Renal cortical epithelial cell (primary cell): ENCODE measurements around the gene ZNF784. TPM values are rescaled to one million over a fixed set of nuclear protein-coding genes. Genes with fewer than 3 reads are reported as not detected.

ENCODE experiments used
- DNase-seq: peaks from one replicate; pipeline ENCODE4 v3.0.0-alpha.2; 2011; ENCODE audit warnings: low read depth
- total RNA-seq: library from RNA; depleted of rRNA; stranded (reverse); fragments of >200 nt; gene quantifications from 2 replicates; pipeline ENCODE4 v1.2.3, GENCODE V29; 2014

ZNF784 gene
- total RNA-seq, 1 donor from 2014 or later, result 7.0 TPM

DNA sequence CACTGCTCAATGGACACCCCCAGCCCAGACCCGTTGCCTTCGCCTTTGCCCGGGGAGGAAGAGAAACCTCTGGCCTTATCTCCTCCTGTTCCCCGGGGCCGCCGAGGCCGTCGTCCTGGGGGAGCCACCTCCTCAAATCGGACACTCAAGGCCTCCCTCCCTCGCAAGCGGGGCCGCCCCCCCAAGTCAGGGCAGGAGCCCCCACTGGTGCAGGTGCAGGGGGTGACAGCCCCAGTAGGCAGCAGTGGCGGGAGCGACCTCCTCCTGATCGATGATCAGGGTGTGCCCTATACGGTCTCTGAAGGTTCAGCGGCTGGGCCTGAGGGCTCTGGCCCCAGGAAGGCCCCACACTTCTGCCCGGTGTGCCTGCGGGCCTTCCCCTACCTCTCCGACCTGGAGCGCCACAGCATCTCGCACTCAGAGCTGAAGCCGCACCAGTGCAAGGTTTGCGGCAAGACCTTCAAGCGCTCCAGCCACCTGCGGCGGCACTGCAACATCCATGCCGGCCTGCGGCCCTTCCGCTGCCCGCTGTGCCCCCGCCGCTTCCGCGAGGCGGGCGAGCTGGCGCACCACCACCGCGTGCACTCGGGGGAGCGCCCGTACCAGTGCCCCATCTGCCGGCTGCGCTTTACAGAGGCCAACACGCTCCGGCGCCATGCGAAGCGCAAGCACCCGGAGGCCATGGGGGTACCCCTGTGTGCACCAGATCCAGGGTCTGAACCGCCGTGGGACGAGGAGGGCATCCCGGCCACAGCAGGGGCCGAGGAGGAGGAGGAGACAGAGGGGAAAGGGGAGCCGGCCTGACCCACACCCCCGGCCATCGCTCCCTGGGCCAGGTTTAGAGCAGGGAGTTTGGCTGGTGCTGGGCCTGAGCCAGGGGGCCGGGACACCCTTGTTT, 22.0 kb downstream of the ZNF784 start:
- no peak for DNase-seq

DNA sequence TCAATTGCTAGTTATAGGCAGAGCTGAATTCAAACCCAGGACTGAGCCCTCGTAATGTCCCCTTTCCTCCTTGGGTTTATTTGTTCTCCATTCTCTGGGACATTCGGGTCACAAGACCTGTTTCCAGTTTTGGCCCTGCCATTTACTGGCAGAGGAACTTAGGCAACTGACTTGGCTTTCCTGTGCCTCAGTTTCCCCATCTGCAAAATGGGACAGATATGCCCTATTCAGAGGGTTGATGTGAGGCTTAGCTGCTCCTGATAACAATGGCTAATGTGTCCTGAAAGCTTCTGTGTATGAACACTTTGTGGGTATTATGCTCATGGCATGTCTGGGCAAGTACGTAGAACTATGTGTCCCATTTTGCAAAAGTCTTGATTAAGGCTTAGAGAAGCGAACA, 23.3 kb downstream of the ZNF784 start:
- no peak for DNase-seq

DNA sequence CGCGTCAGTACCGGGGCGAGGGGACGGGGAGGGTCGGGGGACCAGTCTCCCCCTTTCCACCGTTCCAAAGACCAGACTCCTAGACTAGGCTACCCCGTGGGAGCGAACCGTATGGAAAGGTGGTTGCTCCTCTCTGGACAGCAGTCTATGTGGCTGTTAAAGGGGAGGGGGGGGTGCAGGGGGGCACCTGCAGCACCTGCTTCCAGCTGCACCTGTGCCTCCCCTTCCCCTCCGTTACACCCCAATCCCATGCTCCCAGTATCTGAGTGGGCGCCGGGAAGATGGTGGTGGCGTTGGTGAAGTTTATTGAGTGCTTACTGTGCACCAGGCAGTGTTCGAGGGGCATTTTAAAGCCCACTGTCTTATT, 23.7 kb downstream of the ZNF784 start:
- no peak for DNase-seq

DNA sequence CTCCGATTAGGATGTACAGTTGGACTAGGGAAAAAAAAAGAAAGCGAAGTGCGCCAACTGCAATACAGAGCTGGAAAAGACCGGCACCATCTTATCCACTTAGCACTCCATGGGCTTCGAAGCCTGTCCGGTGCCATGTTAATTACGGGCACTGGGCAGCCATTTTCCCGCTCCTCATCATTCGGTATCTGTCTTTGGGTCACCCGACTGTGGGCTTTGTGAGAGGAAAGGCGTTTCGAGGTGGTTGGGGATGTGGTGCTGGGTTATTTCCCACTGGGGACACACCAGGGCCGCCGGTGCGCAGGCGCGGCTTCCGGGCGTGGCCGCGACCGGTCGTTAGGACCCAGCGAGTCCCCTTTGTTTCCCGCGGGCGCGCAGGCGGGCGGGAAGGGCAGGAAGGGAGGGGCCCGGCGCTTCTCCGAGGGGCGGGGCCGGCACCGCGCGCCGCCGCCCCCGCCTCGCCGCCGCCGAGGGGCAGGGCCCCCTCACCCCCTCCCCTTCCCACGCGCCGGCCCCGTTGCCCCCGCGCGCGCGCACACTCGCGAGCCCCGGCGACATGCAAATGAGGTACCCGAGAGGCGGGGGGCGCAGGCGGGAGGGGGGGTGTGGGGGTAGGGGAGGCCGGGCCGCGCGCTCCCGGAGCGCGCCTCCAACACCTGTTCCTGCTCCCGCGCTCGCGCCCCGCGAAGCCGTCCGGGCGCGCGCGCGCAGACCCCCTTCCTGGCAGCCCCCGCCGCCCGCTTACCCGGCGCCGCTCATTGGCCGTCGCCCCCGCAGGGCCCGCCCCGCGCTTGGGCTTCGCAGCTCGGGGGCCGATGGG, 24.3 kb downstream of the ZNF784 start, which contains the start of gene ZNF524:
Gene ZNF524 (plus strand): TSS at position 447 of the 820 bp plus-strand sequence. CDS start 1,825 bp downstream, outside the sequence.
- DNase-seq, result peak; percentile 79

DNA sequence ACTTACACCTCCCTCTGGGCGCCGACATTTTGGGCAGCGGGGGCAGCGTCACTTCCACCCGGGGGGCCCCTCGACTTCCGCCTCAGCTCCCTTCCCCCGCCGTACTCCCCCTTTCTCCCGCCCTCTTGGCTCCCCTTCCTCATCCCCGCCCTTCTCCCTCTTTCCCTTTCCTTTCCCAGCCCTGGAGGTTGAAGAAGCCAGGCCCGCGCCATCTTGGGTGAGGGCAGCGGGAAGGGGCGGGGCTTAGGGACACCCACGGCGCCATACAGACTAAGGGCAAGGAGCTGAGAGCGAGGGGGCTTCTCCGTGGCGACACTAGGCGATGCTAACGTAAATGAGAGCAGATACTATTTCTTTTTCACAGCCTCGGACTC, 24.9 kb downstream of the ZNF784 start, which contains the start of gene FIZ1:
Gene FIZ1 (minus strand): TSS at position 50 of the 374 bp plus-strand sequence. CDS start 1,652 bp downstream, outside the sequence.
- peak; percentile 93 for DNase-seq

DNA sequence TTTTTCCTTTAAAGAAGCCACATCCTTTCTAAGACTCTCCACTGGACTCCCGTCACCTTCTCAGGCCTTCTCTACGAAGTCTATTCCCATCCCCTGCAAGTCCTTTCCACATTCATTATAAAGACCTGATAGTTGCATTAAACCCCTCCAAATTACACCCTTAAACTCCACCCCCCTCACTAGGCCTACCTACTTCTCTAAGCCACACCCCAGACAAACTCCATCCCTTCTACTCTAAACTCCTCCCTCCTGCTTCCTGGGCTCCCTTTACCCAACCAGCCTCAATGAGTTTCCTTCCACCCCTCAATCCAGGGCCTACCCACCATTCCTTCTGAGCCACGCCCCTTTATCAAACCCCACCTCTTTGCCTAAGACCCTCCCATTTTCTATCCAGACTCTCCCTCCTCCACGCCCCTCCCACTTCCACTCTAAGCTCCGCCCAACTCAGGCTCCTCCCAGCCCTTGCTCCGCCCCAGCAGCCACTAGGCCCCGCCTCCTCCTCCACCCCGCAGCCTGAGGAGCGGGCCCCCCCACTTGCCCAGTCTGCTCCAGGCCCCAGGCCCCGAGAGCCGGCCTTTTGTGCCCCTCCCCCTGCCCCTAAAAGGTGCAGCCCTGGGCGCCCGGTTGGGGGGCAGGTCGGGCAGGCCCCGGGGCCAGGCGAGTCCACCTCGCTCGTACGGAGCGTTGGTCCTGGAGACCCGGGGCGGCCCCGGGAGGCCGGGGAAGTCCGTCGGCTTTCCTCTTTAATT, 25.5 kb downstream of the ZNF784 start:
- DNase-seq, result peak; percentile 94

DNA sequence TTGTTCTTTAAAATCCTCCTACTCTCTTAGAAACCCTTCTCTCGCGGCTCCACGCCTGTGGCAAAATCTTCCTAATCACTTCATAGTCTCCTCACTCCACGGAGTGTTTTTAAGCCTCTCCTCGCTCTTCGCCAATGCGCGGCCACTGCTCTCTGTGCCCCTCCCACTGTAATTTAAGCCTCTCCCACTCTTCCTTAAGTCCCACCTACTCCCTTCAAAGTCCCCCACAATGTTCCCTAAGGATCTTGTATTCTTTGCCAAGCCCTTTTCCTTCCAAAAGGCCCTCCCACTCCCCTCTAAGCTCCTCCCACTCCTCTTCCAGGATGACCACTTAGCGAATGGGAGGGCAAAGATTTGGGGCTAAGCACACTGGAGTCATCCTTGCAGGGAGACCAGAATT, 26.3 kb downstream of the ZNF784 start:
- DNase-seq, result no peak

DNA sequence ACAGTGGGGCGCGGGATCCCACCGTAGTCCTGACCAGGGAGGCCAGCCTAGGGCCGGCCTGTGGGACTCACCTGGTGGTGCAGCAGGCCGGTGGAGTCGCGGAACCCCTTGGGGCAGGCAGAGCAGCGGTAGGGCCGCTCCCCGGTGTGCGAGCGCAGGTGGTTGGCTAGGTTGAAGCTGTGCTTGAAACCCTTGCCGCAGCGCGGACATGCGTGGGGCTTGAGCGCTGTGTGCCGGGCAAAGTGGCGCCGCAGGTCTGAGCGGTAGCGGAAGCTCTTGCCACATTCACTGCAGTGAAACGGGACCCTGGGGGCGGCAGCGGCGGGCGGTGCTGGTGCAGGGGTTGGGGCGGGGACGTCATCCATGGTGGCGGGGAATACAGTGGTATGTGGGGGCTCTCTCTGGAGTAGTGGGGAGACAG, 26.9 kb downstream of the ZNF784 start:
- DNase-seq, result no peak

DNA sequence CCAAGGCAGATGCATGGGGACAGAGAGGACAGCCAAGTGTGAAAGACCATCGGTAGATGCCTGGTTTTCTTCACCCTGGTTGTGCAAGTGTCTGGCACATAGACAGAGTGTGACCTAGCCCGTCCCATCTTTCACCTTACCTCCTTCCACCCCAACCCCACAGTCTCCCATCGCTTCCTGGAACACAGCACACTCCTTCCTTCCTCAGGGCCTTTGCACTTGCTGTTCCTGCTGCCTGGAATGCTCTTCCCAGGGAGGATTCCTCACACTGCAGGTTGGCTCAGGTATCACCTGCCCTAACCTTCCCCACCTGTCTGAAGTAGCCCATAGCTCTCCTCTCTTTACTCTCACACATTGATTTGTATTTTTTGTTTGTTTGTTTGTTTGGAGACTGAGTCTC, 28.1 kb downstream of the ZNF784 start:
- no peak for DNase-seq

DNA sequence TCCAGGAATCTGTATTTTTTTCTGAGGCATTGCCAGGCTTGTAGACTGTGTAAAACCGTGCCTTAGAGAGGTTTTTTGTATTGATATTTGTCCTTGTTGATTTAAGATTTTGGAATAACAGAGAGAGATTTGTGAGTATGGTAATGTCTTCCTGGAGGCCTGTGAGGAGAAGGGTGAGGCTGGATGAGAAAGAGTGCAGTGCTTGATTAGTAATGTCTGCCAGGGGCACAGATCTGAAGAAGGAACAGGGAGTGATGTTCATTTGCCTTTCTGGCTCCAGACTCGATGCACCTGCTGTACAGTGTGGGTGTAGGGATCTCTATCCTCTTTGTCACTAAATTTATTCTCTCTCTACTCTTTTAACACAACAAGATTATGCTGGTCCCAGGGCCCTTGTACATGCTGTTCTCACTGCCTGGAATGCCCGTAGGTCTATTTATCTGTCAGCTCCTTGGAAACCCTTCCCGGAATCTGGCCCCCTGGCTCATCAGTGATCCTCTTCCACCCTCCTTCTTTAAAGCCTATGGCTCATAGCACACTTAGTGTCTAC, 29.3 kb downstream of the ZNF784 start:
- no peak for DNase-seq

DNA sequence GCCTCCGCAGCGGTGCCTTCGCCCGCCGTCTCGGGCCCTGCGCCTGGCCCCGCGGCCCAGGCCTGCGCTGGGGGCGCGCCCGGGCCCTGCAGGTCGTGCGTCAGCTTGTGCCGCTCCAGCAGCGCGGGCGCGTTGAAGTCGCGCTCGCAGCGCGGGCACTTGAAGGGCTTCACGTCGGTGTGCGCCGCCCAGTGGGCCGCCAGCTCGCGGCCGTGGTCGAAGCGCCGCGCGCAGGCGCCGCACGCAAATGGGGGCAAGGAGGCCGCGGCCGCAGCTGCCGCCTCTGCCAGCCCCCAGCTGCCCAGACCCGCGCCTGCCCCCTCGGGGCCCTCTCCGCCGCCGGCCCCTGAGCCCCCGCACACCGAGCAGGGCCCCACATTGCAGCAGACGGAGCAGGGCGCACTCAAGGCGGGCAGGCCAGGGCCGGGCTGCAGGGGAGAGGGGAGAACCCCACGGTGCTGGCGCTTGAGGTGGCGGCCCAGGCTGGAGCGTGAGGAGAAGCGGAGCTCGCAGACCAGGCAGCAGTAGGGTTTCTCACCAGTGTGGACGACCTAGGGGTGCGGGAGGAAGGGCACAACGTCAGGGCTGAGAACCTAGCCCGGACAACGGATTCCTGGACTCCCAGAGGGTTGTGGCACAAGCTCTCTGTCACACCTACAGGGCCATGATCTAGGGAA, 31.1 kb downstream of the ZNF784 start:
- DNase-seq, result no peak

DNA sequence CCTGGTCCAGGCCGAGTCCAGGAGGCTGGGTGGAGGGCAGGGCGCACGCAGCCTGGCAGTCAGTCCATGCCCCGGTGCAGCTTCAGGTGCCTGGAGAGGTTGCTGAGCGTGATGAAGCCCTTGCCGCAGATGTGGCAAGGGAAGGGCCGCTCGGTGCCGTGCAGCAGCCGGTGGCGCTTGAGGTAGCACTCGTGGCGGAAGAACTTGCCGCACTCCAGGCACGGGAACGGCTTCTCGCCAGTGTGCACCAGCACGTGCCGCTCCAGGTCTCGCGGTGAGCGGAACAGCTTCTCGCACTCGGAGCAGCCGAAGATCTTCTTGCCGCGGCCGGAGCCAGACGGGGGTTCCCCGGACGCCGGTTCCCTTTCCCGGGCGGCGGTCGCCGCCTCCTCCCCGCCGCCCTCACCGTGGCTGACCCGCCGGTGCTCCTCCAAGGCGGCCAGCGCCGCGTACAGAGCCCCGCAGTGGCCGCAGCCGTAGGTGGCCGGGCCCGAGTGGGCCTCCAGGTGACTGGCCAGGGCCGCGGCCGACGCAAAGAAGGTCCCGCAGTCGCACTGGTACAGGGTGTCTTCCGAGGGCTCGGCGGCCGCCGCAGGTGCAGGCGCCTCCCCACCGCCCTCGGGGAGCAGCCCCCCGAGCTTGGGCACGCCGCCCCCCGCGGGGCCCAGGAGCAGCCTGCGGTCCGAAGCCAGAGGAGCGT, 31.8 kb downstream of the ZNF784 start:
- DNase-seq, result no peak

DNA sequence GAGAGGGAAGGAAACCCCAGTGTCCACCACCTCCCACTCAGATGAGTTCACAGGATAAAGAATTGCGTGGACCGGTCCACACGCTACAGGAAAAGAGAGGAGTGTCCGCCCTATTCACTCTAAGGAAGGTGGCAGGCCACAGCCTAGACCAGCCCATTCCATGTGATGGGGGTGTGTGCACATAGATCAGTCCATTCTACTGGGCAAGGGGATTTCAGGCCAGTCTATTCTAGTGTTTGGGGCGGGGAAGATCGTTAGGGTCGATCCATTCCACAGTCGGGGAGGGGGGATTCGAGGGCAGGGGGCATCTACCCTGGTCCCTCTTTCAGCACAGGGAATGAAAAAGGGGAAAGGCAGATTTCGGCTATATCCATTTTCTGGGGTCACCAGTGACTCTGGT, 32.8 kb downstream of the ZNF784 start:
- DNase-seq, result no peak

DNA sequence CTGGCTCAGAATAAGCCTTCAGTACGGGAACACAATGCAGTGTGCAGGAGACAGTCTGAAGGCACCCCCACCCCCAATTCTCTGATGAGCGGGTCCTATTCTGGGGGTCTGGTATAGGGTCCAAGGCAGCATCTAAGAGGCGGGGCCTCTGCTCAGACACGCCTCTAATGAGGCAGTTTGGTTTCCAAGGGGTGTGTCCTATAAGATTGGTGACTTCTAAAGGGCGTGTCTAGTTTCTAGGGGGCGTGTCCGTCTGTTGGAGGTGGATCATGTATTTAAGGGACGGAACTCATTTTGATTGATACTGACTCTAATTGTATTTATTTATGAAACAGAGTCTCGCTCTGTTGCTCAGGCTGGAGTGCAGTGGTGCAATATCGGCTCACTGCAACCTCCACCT, 33.7 kb downstream of the ZNF784 start:
- DNase-seq, result no peak

DNA sequence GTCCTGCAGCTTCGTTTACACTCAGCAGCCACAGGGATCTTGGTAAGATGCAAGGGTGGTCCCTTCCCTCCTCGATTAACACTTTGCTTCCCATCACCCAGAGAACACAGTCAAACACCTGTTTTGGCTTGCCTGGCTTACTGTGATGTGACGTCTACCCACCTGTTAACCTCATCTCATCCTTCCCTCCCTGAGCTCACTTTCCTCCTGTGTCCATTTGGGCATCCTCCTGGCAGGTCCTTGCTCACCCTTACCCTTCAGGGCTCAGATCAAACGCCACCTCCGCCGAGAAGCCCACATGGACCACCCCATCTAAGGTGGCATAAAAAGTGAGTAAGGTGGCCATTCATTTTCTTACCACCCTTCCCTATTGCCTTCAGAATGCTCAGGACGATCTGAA, 34.3 kb downstream of the ZNF784 start:
- no peak for DNase-seq

DNA sequence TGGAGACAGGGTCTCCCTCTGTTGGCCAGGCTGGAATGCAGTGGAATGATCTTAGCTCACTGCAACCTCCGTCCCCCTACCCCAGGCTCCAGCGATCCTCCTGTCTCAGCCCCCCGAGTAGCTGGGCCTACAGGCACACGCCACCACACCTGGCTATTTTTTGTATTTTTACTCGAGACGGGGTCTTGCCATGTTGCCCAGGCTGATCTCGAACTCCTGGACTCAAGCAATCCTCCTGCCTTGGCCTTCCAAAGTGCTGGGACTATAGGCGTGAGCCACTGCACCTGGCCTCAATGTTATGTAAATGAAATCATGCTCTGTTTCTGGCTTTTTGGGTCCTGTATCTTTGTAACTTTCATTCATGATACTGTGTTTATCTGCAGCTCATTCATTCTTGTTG, 35.6 kb downstream of the ZNF784 start:
- no peak for DNase-seq

DNA sequence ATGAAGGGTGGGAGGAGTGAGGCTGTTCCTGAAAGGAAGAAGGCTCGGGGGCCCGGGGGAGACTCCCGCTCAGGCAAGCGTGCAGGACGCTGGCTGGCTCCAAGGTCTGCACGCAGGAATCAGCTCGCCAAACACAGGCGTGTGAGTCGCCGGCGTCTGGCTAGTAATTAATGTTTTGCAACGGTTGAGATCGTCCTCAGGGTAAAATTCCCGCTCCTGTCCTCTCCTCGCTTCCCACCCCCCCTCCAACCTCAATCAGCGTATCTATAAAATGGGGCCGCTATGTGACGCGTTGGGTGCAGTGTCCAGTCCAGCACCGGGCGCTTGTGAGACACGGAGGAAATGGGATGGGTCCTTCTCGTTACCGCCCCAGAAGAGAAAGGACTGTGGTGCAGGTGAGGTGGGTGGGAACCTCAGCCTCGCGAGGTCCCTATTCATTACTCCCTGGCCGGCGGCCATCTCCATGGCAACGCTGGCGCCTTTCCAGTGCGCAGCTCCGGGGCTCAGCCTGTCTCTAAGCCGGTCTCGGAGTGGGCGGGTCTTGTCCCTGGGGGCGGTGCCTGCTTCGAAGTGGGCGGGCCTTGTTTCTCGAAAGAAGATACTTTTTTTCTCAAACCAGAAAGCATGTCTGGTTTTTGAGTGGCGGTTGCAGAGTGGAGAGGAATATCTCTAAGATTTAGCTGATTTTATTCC, 37.2 kb downstream of the ZNF784 start:
- peak; percentile 93 for DNase-seq

DNA sequence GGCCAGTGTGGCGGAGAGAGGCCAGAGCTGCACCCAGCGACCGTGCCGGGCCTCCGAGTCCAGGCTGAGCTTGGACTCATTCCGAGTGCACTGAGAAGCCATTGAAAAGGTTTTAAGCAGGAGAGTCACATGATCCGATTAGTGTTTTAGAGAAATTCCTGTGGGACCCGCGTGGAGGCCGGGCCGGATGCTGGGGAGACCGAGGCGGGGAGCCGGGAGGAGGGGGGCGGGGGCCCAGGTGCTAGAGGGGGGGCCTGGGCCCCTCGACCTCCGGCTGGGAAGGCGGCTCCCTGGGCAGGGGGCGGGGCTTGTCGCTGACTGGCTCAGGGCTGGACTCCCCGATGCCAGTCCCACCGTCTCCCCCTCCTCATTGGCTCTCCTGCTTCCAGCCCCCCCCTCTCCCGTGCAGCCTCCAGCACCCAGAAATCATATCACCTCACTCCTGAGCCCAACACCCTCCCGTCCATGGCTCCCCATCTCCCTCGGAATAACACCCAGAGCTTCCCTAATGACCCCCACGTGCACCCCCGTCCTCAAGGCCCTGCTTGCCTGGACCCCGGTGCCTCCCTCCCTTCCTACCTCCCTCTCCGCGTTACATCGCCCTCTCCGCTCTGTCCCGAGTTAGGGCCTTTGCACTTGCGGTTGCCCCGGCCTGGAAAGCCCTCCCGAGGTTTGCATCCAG, 38.6 kb downstream of the ZNF784 start:
- peak; percentile 74 for DNase-seq

DNA sequence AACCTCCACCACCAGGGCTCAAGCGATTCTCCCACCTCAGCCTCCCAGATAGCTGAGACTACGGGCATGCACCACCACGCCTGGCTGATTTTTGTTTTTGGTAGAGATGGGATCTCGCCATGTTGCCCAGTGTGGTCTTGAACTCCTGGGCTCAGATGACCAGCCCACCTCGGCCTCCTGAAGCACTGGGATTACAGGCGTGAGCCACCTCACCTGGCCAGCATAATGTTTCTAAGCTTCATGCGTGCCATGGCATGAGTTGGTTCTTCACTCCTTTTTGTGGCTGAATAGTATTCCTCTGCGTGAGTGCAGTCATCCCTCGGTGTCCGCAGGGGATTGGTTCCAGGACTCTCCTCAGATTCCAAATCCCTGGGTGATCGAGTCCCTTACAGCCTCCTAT, 39.5 kb downstream of the ZNF784 start:
- DNase-seq, result no peak
